ENCODE results near the gene FRMD1.

FRMD1 gene

DNA sequence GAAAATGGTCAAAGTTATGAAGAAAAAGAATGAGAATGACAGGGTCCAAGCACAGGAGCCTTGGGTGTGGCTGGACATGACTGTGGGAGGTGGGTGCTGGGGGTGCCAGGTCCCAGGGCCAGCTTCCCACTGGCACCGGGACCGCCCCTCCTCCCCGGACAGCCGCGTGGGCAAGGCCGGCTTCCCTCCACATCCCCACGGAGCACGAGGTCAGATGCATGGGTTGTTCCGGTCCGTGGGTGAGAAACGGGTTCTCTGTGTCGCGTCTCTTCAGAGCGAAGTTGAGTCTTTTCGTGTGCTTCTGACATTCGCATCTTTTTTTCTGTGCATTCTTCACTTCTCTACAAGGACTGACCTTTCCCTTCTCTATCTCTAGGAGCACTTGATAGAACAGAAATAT, 51.5 kb downstream of the FRMD1 start:
- no peak for DNase-seq (ENCODE audit: low read depth in 2 of 2)

DNA sequence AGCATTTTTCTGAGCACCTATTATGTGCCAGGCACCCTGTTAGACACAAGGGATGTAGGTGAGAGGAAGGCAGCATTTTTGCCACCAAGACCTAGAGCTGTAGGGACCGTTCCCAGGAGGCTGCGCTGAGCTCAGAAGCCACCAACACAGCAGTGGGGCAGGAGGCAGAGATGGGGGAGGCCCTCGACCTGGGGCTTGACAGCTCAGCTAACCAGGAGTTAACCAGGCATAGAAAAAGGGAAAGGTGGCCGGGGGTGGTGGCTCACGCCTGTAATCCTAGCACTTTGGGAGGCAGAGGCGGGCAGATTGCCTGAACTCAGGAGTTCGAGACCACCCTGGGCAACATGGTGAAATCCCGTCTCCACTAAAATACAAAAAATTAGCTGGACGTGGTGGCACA, 52.1 kb downstream of the FRMD1 start:
- DNase-seq (ENCODE audit: low read depth in 2 of 2) = no peak

DNA sequence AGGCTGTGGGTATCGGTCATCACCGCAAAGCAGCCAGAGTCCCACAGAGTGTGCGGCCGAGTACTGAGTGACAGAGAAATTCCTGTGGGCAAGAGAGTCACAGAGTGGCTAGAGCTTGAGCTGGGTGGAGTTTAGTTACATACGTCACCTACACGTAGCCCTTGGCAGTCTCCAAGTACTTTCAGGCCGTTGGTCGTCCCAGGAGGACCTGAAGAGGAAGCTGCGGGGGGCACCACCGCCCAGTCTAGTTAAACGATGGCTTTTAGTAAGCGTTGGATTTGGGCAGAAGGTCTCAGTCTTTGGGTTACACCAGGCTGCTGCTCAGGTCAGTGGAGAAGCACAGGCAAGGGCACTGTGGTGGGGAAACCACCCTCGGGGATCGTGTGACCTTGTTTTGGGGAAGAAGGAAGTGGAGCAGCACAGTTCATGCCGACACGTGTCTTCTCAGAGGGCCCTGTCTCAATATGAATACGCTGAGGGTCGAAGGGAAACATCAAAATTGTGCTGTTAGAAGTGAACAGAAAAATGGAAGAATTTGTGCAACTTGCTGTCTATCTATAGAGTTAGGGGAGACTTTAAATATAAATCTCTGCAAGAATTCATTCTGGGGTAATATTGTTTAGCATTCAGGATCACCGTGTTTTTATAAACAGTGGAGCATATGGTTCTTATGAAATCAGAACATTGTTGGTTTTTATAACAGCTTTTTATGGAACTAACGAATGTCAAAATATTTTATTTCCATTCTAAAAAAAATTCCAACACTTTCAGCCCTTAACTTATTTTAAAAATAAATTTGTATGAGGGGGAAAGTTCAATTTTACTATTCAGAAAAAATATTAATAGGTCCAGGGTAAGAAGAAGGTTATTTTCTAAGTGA, 52.9 kb downstream of the FRMD1 start:
- no peak for DNase-seq (ENCODE audit: low read depth in 2 of 2)

DNA sequence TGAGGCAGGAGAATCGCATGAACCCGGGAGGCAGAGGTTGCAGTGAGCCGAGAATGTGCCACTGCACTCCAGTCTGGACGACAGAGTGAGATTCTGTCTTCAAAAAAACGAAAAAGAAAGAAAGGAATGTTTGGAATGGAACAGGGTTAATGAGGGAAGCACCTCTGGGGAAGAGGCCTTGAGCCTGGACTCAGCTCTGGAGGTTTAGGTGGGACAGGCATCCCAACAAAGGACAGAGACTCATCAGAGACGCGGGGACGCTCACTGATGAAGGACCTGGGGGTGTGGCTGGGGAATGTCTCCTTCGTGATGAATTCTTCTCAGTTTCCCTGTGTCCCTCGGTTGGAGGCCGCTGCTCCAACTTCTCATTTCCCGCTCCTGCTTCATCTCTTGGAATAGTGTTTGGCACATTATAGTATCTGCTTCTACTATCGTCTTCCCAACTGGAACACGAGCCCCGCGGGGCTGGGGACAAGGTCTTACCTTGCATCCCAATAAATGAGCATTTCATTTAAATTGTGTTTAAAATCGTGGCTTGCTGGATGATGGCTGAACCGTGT, 54.0 kb downstream of the FRMD1 start:
- no peak for DNase-seq (ENCODE audit: low read depth in 2 of 2)

DNA sequence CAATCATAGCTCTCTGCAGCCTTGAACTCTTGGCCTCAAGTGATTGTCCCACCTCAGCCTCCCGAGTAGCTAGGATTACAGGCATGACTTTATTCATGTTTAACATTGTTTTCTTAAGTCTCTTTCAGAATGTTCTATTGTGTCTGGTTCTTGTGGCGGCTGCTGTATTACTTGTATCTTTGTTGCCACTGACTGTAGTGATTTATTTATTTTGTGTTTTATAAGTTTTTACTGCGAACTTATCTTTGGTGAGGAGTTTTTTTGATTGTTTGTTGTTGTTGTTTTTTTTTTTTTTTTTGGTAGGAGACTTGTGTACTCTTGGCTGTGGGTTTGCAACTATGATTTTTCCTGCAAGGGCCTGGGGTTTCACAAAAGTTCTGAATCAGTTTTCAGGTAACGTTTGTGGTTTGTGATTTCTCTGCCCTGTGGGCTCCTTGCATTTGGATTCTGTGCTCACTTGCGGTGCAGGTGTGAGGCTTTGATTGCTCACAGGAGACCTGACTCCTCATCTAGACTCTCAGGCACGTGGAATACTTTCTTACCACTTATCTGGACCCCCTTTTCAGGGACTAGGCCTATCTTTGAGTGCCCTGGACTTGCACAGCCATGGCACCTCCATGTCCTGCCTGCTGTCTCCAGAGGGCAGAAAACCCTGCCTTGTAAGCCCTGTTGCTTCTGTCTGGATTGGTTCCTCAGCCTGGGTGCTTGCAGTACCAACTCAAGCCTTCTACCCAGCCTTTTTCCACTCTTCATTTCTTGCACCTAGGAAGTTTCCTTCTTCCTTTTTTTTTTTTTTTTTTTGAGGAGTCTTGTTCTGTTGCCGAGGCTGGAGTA, 56.3 kb downstream of the FRMD1 start:
- no peak for DNase-seq (ENCODE audit: low read depth in 2 of 2)

DNA sequence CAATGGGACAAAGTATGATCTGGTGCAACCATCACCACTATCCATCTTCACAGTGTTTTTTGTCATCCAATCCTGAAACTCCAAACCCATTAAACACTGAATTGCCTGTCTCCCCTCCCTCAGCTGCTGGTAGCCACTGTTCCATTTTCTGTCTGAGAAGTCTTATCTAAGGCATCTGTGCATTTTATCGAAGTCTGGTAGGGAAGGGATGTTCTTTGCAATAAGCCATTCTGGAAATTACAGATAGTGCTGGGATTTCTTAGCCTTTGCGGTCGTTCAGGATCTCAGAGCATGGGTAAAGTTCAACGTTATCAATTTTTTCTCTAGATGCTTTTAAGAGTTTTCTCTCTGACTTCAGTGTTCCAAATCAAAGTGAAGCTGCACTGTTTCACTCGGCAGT, 57.4 kb downstream of the FRMD1 start:
- no peak for DNase-seq (ENCODE audit: low read depth in 2 of 2)

DNA sequence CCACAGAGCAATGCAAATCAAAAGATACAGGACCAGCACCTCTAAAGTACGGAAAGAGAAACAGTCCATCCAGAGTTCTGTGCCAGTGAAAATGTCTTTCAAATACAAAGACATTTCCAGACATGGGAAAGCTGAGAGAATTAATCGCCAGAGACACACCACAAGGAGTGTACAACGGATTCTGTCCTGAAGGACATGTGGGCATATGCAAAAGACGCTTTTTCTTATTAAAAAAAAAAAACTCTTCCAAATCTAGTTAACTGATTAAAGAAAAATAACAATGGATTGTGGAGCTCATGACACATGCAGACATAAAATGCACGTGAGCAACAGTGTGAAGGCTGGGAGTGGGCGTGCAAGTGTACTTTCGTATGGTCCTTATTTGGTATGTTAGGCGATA, 58.8 kb downstream of the FRMD1 start:
- no peak for DNase-seq (ENCODE audit: low read depth in 2 of 2)

DNA sequence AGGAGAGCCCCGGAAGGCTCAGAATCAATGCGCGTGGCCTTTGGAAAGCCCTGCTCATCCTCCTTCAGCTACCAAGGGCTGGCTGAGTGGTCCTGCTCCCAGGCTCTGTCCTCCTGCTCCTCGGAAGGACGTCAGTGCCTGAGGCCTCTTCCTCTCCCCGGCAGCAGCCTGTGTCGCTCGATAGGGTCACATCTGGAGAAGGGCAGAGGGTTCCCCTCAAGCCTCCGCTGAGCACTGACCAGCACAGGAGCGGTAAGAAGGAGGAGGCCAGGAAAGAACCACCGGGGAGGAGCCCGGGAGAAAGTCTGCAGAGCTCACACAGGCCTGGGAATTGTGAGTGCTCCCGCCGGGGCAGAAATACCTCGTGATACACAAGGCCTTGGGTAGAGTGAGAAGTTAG, 60.3 kb downstream of the FRMD1 start:
- DNase-seq (ENCODE audit: low read depth in 2 of 2) = no peak

DNA sequence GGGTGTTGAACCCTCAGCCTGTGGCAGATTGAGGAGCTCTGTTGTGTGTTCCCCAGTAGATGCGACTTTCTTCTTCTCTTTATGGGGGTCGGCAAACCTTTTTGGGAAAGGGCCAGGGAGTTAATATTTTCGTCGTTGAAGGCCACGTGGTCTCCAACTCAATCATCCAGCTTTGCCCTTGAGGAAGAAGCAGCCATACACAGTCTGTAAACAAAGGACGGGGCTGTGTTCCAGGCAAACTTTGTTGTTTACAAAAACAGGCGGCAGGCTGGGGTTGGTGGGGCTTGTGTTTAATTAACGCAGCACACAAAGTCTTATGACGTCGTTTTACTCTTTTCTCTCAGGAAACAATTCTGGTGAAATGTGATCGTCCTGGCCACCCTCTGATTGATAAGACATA, 61.4 kb downstream of the FRMD1 start:
- DNase-seq (ENCODE audit: low read depth in 2 of 2) = no peak

DNA sequence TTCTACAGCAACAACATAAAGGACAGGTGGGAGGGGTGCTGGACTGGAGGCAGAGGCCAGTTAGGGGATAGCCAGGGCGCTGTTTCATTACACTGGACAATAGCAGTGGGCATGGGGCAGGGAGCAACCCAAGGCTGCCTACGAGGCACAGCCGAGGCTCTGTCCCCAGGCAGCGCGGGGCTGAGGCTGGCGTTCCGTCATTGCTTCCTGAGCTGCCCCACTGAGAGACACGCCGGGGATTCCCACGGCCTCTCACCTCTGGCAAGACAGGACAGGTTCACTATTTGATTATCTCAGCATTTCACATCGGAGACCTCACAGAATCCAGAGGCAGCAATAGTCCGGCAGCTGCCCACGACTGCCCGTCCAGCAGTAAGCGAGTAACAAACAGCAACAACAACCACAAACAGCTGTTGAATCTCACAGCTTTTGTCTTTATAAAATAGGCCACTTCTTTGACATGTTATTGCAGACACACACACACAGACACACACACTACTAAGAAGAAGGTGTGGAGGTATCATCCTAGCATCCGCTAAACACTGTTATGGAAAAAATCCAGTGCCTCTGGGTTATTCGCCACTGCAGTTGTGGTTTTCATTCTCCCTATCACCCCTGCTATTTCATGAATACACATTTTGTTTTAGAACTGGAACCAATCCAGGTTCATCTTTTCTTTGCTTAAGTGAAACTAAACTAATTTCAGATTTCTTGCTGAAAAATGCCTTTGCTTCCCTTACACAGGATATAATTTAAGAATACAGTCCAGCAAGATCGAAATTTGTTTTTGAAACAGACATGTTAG, 62.1 kb downstream of the FRMD1 start:
- no peak for DNase-seq (ENCODE audit: low read depth in 2 of 2)

DNA sequence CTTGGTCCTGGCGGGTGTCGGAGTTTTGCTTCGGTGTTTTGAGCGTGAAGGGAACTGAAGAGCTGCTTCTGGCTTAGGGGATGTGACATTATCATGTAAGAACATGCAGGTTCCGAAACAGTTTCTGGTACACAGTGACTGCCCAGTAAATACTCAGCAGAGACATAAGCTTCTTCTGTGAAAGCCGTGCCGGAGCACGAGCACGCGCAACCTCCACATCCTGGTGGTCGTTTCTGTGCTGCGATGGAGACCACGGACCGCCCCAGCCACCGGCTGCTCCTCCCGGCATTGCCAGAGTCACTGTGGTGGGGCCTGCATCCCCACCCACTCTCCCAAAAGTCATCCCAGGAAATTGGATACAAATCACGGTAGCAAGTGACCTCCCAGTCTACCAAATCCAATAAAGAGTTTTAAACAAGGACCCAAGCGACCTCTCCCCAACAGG, 62.8 kb downstream of the FRMD1 start:
- no peak for DNase-seq (ENCODE audit: low read depth in 2 of 2)

DNA sequence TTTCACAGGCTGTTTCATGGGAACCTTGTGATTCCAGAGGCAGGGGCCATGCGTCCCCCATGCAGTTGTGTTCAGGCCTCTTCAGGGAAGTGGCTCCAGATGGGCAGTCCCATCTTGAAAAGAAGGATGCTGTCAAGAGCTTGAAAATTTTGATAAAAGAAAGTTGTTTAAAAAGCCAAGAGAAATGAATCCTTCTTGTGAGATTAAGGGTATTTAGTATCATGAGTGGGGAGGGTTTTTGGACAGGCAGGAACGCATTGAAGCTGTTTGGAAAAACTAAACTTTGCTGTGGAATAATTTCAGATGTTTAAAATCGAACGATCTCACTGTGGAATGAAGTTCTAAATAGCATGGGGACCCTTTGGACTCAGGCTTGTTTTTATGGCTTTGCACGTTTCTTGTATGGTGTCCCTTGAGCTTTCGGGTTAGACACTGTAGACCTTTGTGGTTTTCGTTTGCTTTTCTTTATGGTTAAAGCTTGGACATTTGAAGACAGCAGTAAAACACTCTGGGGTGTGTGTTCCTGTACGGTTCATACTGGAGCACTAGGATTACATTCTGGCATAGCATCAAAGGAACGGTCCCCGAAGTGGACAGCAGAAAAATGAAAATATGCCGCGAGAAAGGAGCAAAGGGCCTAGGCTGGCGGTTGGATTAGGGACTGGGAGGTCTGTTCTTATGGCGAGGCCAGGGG, 63.4 kb downstream of the FRMD1 start:
- DNase-seq (ENCODE audit: low read depth in 2 of 2) = no peak

DNA sequence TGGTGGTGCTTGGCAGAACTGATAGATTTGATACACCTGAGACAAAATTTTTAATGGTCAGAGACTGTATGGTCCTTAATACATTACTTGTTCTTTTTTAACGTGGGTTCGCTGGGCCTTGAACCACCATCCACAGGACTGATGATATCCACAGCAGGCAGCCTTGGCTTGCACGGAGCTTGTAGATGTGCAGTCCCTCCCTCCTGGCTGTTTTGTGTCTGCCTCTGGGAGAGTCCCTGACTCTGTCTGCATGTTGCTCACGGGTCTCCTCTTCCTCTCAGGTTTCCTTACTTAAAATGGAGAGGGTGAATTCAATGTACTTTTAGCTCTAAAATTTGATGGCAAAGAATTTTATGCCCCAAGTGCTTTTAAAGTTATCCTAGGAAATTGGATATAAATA, 64.0 kb downstream of the FRMD1 start:
- DNase-seq (ENCODE audit: low read depth in 2 of 2) = no peak

DNA sequence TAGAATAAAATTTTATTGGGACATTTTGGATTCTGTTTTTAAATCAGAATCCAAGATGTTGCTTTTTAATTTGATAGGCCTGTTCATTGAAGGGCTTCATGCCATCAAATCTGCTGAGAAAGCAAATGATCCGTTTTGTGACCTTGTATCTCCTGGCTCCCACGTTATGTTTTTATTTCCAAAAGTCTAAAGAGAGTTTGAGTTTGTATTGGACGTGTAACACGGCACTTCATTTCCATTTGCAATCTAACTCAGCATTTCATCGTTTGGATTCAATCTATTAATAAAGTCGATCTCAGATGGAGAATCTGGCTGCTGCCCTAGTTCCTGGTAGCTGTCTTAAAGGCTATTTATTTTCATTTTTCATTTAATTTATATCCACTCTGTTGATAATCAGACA, 64.6 kb downstream of the FRMD1 start:
- DNase-seq (ENCODE audit: low read depth in 2 of 2) = no peak

DNA sequence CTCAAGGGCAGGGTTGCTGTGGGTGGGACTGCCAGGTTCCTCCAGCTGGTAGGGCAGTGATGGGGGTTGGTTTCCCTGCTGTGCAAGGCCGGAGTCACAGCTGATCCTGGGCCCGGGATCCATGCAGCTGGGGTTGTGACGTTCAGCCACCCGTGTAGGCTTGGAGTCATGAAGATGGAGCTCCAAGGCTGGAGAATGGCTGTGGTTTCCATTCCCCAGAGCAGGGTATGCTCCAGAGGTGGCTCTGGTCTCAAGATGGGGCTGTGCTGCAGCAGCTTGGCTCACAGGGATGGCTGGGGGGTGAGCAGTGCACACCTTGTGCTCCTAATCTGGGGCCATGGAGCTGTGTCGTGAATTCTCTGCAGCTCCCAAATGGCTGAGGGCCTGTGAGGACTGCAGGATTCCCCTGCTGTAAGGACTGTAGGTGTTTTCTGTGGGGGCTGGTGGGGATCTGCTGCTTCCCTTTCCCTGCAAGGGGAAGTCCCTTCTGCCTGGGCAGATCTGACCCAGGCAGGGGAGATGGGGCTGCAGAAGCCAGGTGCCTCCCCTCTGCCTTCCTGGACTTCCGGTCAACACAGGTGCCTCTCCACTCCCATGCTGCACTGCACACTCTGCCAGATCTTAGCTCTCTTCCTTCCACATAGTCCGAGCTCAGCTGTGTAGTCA, 65.6 kb downstream of the FRMD1 start:
- no peak for DNase-seq (ENCODE audit: low read depth in 2 of 2)

DNA sequence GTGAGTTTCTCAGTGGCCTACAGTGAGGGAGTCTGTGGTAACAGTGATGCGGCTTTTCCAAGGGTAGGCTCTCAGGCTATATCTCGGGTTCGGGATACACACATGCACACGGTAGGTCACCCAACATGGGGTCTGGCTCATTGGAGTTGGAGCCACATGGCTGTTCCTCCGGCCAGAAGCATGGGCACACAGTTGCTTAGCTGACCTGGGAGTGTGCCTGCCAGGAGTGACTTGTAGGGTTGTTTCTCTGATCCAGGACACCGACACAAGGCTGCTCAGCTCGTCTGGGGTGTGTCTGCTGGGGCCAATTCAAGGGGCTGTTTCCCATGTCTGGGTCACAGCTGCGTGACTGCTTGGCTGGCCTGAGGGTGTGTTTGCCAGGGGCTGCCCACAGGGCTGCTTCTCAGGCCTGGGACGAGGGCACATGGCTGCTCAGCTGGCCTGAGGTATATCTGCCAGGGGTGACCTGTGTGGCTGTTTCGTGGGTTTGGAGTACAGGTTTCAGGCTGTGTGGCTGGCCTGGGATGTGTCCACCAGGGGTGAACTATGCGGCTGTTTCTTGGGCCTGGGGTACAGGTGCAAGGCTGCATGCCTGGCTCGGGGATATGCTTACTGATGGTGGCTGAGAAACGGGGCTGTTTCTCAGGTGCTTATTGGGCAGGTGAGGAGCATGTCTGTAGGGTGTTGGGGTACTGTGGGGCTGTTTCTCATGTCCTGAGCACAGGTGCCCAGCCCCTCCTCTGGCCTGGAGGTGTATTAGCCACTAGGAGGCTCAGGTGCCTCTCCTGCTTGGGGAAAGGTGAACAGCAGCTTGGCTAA, 66.4 kb downstream of the FRMD1 start:
- no peak for DNase-seq (ENCODE audit: low read depth in 2 of 2)

DNA sequence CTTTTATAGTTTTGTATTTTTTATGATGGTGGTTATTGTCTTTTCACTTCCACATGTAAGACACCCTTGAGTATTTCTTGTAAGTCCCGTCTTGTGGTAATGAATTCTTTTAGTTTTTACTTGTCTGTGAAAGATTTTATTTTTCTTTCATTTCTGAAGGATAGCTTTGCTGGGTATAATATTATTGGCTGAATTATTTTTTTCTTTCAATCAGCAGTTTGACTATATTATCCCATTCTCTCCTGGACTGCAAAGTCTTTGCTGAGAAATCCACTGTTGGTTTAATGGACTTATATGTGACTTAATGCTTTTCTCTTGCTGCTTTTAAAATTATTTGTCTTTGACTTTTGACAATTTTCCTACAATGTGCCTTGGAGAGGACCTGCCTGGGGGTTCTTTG, 67.7 kb downstream of the FRMD1 start:
- no peak for DNase-seq (ENCODE audit: low read depth in 2 of 2)

DNA sequence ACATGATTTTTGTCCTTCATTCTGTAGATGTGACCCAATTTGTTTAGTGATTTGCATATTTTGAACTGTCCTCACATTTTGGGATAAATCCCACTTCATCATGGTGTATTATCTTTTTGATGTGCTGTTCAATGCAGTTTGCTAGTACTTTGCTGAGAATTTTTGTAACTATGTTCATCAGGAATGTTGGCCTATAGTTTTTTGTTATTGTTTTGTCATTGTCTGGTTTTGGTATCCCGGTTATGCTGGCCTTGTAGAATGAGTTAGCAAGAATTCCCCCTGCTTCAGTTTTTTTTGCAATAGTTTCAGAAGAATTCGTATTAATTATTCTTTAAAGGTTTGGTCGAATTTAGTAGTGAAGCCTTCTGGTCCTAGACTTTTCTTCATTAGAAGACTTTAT, 69.7 kb downstream of the FRMD1 start:
- no peak for DNase-seq (ENCODE audit: low read depth in 2 of 2)

DNA sequence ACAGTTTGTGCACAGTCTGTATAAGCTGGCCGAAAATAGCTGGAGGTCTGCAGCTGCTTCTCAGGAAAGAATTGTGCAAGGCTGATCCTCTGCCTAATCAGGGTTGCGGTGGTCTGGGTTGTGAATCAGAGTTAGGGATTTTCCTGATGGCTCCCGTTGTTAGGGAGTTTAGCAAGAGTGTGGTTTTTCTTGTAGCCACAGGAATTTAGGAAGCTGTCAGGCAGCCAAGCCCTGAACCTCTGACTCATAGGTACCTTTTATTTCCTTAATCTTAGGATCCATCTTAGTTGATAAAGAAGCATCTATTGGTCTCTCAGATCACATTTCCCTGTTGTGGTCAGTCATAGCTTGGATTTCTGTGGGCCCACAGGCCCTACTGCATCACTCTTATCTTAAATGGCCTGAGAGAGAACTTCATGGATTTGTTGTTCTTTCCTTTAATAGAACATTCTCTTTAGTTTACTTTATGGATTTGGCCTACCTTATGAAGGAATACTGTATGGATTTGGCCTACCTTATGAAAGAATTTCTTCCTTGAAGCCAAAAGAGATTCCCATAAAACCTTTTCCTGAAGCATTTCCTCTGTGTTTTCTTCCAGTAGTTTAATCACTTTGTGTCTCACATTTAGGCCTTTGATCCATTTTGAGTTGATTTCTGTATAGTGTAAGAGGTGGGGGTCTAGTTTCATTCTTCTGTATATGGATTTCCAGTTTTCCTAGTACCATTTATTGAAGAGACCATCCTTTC, 71.2 kb downstream of the FRMD1 start:
- DNase-seq (ENCODE audit: low read depth in 2 of 2) = no peak
